ENCODE data around the gene GNG7. TPM values are rescaled to one million over a fixed set of nuclear protein-coding genes. Genes with fewer than 3 reads are reported as not detected.

The GNG7 gene
- total and polyA plus RNA-seq, 7 donors: 1.2 to 8.0 (median 2.6) TPM

DNA sequence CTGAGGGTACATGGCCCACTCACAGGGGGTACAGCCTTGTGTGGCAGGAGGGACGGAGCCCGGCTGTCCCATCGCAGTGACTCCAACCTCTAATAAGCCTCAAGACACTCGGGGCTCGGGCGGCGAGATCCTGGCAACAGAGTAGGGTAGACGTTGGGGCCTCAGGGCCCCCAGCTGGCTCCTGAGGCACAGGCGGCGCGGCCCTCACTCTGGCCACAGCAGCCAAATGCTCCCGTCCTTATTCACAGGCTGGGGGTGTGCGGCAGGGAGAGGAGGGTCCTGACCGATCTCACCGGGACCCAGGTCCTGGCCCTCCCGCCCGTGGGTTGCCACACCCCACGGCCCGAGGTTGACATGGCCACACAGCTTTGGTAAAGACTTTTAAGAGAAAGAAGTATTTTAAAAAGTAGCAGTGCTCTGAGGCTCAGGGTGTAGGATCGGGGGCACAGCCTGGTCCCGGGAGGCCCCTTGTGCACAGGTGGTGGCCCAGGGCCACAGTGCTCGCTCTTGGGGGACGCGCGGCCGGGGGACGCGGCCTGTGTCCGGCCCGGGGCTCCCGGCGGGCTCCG is 29.7 kb upstream of the GNG7 start:
- H3K4me1 ChIP-seq: no peaks in the 10 kb centered on the region
- TF ChIP-seq POLR2AphosphoS5 (IDR thresholded peaks at IDR 0.05) (no peak), POLR2A (IDR thresholded peaks at IDR 0.05) (no peak), EP300 (IDR thresholded peaks at IDR 0.05) (no peak)
- TF ChIP-seq, protein P1, sequence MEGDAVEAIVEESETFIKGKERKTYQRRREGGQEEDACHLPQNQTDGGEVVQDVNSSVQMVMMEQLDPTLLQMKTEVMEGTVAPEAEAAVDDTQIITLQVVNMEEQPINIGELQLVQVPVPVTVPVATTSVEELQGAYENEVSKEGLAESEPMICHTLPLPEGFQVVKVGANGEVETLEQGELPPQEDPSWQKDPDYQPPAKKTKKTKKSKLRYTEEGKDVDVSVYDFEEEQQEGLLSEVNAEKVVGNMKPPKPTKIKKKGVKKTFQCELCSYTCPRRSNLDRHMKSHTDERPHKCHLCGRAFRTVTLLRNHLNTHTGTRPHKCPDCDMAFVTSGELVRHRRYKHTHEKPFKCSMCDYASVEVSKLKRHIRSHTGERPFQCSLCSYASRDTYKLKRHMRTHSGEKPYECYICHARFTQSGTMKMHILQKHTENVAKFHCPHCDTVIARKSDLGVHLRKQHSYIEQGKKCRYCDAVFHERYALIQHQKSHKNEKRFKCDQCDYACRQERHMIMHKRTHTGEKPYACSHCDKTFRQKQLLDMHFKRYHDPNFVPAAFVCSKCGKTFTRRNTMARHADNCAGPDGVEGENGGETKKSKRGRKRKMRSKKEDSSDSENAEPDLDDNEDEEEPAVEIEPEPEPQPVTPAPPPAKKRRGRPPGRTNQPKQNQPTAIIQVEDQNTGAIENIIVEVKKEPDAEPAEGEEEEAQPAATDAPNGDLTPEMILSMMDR (IDR thresholded peaks at IDR 0.05): no peak
- intact Hi-C loops (cut with DNase I): no loop called here
- no peak for DNase-seq
- H3K27ac ChIP-seq: no peak overlapping the region
- WGBS, 2 donors: 95% methylated on average over 33 of the region's 33 CpGs
- no peak overlapping the region for H3K4me3 ChIP-seq
- no peaks in the 10 kb centered on the region for H3K9me3 ChIP-seq
- peaks cover 0 to 12% (median 6%) of the 10 kb centered on the region in 3 donors for H3K27me3 ChIP-seq
- peaks cover 0 to 48% (median 17%) of the 10 kb centered on the region in 4 donors for H3K36me3 ChIP-seq

DNA sequence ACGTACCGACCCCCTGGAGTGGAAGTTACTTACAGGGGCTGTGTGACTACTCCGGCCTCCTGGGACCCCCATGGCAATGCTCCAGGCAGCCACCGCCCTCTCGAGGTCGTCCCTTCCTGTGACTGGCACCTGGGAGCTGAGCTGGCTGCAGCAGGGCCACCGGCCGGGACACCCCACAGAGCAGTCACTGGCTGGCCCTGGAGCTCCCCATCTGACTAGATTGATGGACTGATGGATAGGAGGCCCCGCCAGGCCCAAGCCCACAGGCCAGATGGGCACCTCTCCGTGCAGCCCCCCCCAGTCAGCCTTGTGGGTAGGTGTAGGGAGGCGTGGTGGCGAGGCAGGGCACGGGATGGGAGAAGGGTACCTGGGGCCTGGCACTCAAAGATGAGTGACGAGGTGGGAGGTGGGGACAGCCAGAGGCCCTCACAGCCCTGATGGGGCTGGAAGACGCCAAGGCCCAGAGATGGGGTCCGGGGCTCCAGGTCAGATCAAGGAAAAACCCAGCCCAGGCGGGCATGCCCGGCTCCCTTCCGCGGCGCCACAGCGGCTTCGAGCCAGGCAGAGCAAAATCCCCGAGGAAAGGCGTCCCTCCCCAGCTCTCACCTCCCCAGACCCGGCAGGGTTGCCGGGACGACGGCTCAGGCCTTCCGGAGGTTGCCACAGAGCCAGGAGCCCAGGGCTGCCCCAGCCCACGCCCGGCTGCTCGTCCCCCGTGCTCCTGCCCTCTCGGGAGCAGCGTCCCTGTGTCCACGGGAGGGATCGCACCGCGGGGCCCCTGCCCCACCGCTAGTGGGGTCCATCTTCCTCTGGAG is 28.9 kb upstream of the GNG7 start:
- H3K9me3 ChIP-seq: no peaks in the 10 kb centered on the region
- no peak overlapping the region for H3K27ac ChIP-seq
- TF ChIP-seq POLR2A (IDR thresholded peaks at IDR 0.05) (no peak), EP300 (IDR thresholded peaks at IDR 0.05) (no peak), POLR2AphosphoS5 (IDR thresholded peaks at IDR 0.05) (no peak)
- TF ChIP-seq, protein P1 (IDR thresholded peaks at IDR 0.05): no peak
- peaks cover 0 to 43% (median 12%) of the 10 kb centered on the region in 4 donors for H3K36me3 ChIP-seq
- no peaks in the 10 kb centered on the region for H3K4me1 ChIP-seq
- intact Hi-C loops (cut with DNase I): no loop called here
- H3K27me3 ChIP-seq: peaks cover 6 to 20% (median 15%) of the 10 kb centered on the region in 3 donors
- 89 to 92% methylated on average over 41 of the region's 41 CpGs for WGBS, 2 donors
- no peak for DNase-seq
- H3K4me3 ChIP-seq: no peak overlapping the region

DNA sequence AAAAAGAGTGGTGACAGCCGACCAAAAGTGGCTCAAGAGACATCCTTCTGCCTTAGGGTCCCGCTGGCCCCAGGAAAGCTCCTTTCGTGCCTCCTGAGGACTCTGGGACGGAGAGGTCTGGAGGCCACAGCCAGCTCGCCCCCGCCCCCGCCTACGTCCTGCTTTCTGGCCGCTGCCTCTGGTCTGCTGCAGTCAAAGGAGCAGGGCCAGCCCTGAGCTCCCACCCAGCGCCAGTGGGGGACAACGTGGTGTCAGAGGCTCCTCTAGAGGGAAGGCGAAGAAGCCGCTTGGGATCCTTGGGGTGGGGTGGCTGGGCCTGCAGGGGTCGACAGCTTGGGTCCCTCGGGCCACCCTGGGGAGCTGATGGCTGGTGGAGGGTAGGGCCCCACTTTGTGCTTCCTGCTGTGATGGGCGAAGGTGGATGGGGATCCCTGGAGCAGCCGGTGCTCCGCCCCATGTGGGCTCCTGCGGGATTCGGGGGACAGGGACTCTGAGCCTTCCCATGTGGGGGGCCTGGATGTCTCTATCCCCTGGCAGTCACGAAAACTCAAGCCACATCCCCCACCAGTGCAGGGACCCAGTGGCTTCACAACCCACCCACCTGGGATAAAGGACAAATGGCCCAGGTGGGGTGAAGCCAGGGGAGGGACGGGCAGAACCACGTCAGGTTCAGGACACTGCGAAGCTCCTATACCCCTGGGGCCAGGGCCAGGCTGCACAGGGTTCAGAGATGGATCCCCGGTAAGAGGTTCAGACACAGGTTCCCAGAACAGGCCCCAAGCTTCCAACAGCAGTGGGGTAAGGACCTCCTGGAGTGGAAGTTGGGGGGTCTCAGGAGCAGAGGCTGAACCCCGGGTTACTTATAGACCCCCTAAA is 27.7 kb upstream of the GNG7 start:
- TF ChIP-seq POLR2A (IDR thresholded peaks at IDR 0.05): no peak
- TF ChIP-seq POLR2AphosphoS5 (IDR thresholded peaks at IDR 0.05): no peak
- TF ChIP-seq, protein P1 (IDR thresholded peaks at IDR 0.05): no peak
- no peak for TF ChIP-seq EP300 (IDR thresholded peaks at IDR 0.05)

DNA sequence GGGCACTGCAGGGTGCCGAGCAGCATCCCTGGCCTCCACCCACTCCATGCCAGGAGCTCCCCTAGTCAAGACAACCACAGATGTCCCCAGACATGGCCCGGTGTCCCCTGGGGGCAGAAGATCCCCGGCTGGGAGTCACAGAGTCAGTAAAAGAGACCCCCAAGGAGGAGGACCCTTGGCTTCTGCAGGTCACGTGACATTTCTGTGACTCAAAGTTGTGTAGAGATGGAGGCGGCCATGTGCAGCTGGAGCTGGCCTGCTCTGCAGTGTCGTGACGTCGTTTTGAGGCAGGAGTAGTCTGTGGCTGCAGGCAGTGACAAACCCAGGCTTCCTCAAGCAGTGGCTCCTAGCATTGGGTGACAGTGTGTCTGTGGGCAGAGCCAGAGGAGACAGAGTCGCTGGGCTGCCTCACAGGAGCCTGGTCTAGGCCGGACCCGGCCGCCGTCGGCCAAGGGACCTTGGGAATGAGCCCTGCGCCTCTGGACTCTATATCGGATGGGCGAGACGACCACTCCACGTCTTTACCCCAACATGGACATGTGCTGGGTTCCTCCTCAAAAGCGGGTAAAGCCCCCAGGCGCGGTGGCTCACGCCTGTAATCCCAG is 26.4 kb upstream of the GNG7 start:
- no peak for TF ChIP-seq POLR2A (IDR thresholded peaks at IDR 0.05)
- TF ChIP-seq, protein P1 (IDR thresholded peaks at IDR 0.05): no peak
- TF ChIP-seq EP300 (IDR thresholded peaks at IDR 0.05): no peak
- no peak for TF ChIP-seq POLR2AphosphoS5 (IDR thresholded peaks at IDR 0.05)
- 84 to 86% methylated on average over 23 of the region's 23 CpGs for WGBS, 2 donors
- H3K4me3 ChIP-seq: no peak overlapping the region
- H3K36me3 ChIP-seq: peaks cover 0 to 19% (median 2%) of the 10 kb centered on the region in 4 donors
- DNase-seq: no peak
- no peaks in the 10 kb centered on the region for H3K9me3 ChIP-seq
- H3K27me3 ChIP-seq: peaks cover 8 to 33% (median 27%) of the 10 kb centered on the region in 3 donors
- H3K4me1 ChIP-seq: peaks cover 0 to under 1% (median 0%) of the 10 kb centered on the region in 4 donors
- intact Hi-C loops (cut with DNase I): no loop called here
- no peak overlapping the region for H3K27ac ChIP-seq

More for the DNA sequence above, 27.7 kb upstream of the GNG7 start:
- no peaks in the 10 kb centered on the region for H3K4me1 ChIP-seq
- peaks cover 0 to 31% (median 8%) of the 10 kb centered on the region in 4 donors for H3K36me3 ChIP-seq
- peaks cover 8 to 33% (median 27%) of the 10 kb centered on the region in 3 donors for H3K27me3 ChIP-seq
- no peak overlapping the region for H3K4me3 ChIP-seq
- no peak overlapping the region for H3K27ac ChIP-seq
- intact Hi-C loops (cut with DNase I): no loop called here
- WGBS, 2 donors: 87 to 92% methylated on average over 26 of the region's 26 CpGs
- DNase-seq: peak; percentile 45
- no peaks in the 10 kb centered on the region for H3K9me3 ChIP-seq
